Right lobe of liver (tissue), 6 donors: ENCODE measurements around the gene HOXB6. TPM values are rescaled to one million over a fixed set of nuclear protein-coding genes. Genes with fewer than 3 reads are reported as not detected.

Source experiments
- ATAC-seq, 4 donors: fragments of 200-7000 bp; cut with Tn5 transposase; one replicate each; pipeline ENCODE4 v1.9.1; 2020; ENCODE audit warnings: mild to moderate bottlenecking in 4 of 4, moderate library complexity in 4 of 4
- DNase-seq, 3 donors: peaks; one replicate each; pipeline ENCODE4 v3.0.0-alpha.2; 2020
- H3K27ac ChIP-seq, 3 donors: fragments of 200-600 bp; one replicate each; pipeline ENCODE4 v1.8.0; 2022
- H3K27me3 ChIP-seq, 2 donors: fragments of 200-600 bp; one replicate each; pipeline ENCODE4 v1.8.0; 2022
- H3K36me3 ChIP-seq, 4 donors: fragments of 200-600 bp; sonication (generic) in 1 of 4; one replicate each; pipeline versions ENCODE4 v1.5.1 to v1.8.0; 2017 to 2022; ENCODE audit warnings: control low read depth in 1 of 4
- H3K4me1 ChIP-seq, 4 donors: fragments of 200-600 bp; sonication (generic) in 1 of 4; one replicate each; pipeline versions ENCODE4 v1.5.1 to v1.8.0; 2017 to 2022; ENCODE audit warnings: control low read depth in 1 of 4
- H3K4me3 ChIP-seq, 3 donors: fragments of 200-600 bp; one replicate each; pipeline ENCODE4 v1.8.0; 2022
- H3K9me3 ChIP-seq, 4 donors: fragments of 200-600 bp; sonication (generic) in 1 of 4; one replicate each; pipeline versions ENCODE4 v1.5.1 to v1.8.0; 2017 to 2022; ENCODE audit warnings: control low read depth in 1 of 4
- CTCF ChIP-seq, 4 donors: fragments of 200-600 bp in 3 of 4; fragments of 450-650 bp in 1 of 4; IDR thresholded peaks; one replicate each; pipeline versions ENCODE4 v1.5.1 to v1.8.0; 2016 to 2022; ENCODE audit warnings: antibody characterized with exemption in 4 of 4, mild to moderate bottlenecking in 2 of 4
- POLR2A ChIP-seq: fragments of 450-650 bp; IDR thresholded peaks from one replicate; pipeline ENCODE4 v1.6.1; 2017; ENCODE audit warnings: antibody characterized with exemption, mild to moderate bottlenecking
- WGBS: methylation state at CpG from one replicate; pipeline ENCODE4 v1.1.6; 2018; ENCODE audit warnings: low coverage, low lambda C conversion rate; ENCODE audit not compliant: insufficient coverage; ENCODE audit errors: missing lambda C conversion rate; 5-methylcytosine and 5-hydroxymethylcytosine counted together
- intact Hi-C, 2 donors: fragments of 100-400 bp; cut with DNase I; formaldehyde crosslinking; loops; one replicate each; pipeline versions ENCODE4 v1.11.2 to v1.14.1; 2022
- total RNA-seq, 6 experiments: library from RNA; depleted of rRNA in 2 of 6; stranded (reverse); fragments of >200 nt in 2 of 6; fragmentation: NEBNext Ultra II Directional in 3 of 6; extraction: Animal tissue kit (Norgen Biotek cat#: 25700) in 3 of 6; gene quantifications; one replicate each; pipeline versions ENCODE4 v1.1.0 to v1.2.4, GENCODE V29; 2016 to 2023
- donor health status: DM: no; HTN: yes; CAD: no.
- donor health status: DM: no; HTN: no; CAD: no.
- donor health status: DM: no; HTN: no; CAD: no.
- donor health status: DM: no; HTN: yes; CAD: no.
- donor health status: DM: no; HTN: yes; CAD: no.

Gene HOXB6
- total RNA-seq, 6 experiments from 2014 or later = 0.18 to 0.83 (median 0.56) TPM

GRCh38 chr17:48565022-48565554, 39.7 kb downstream of the HOXB6 start:
- no peaks in the 10 kb centered on the region for H3K4me1 ChIP-seq
- intact Hi-C loops = no loop called here
- no peaks in the 10 kb centered on the region for H3K36me3 ChIP-seq
- H3K27me3 ChIP-seq = peaks cover 0 to 7% of the 10 kb centered on the region in 2 donors
- no peaks in the 10 kb centered on the region for H3K9me3 ChIP-seq
- H3K4me3 ChIP-seq = no peak overlapping the region
- ATAC-seq (no peak), DNase-seq (no peak)
- H3K27ac ChIP-seq = peak overlapping the region in 1 of 3 donors; percentile 47
- no peak for TF ChIP-seq CTCF (IDR thresholded peaks at IDR 0.05)
- no peak for TF ChIP-seq POLR2A
- 6% methylated on average over 2 of the region's 2 CpGs for WGBS

- no peaks in the 10 kb centered on the region for H3K4me1 ChIP-seq
- H3K27ac ChIP-seq = peak overlapping the region; percentile 29 to 47 (median 47)
- WGBS = 7% methylated on average over 25 of the region's 73 CpGs
- H3K27me3 ChIP-seq = peaks cover 0 to 11% of the 10 kb centered on the region in 2 donors
- no peaks in the 10 kb centered on the region for H3K36me3 ChIP-seq
- intact Hi-C loops = no loop called here
- peak; percentile 30 to 37 (median 34) for ATAC-seq
- no peak for DNase-seq
- peak overlapping the region in 1 of 3 donors; percentile 16 for H3K4me3 ChIP-seq
- no peaks in the 10 kb centered on the region for H3K9me3 ChIP-seq
- no peak for TF ChIP-seq CTCF (IDR thresholded peaks at IDR 0.05)
- TF ChIP-seq POLR2A = no peak
Observed at GRCh38 chr17:48564188-48565021, 40.4 kb downstream of the HOXB6 start.

GRCh38 chr17:48563867-48564187, 41.0 kb downstream of the HOXB6 start:
- H3K27ac ChIP-seq = peak overlapping the region in 2 of 3 donors; percentile 4 to 24
- H3K4me3 ChIP-seq = peak overlapping the region in 1 of 3 donors; percentile 16
- no peaks in the 10 kb centered on the region for H3K36me3 ChIP-seq
- no peaks in the 10 kb centered on the region for H3K4me1 ChIP-seq
- intact Hi-C loops = no loop called here
- WGBS = 14% methylated on average over 10 of the region's 10 CpGs
- peaks cover 0 to 13% of the 10 kb centered on the region in 2 donors for H3K27me3 ChIP-seq
- TF ChIP-seq POLR2A = no peak
- TF ChIP-seq CTCF (IDR thresholded peaks at IDR 0.05) = no peak
- ATAC-seq = no peak
- no peak for DNase-seq
- H3K9me3 ChIP-seq = no peaks in the 10 kb centered on the region

- Histone ChIP-seq H3K27ac (peak overlapping the region in 1 of 3 donors; percentile 4), H3K27me3 (peaks cover 0 to 9% of the 10 kb centered on the region in 2 donors), H3K9me3 (no peaks in the 10 kb centered on the region), H3K4me3 (no peak overlapping the region), H3K36me3 (no peaks in the 10 kb centered on the region), H3K4me1 (no peaks in the 10 kb centered on the region)
- ATAC-seq = no peak
- DNase-seq = no peak
- 22% methylated on average over 4 of the region's 6 CpGs for WGBS
- no peak for TF ChIP-seq POLR2A
- TF ChIP-seq CTCF (IDR thresholded peaks at IDR 0.05) = no peak
- intact Hi-C loops = no loop called here
Observed at GRCh38 chr17:48563385-48563838, 41.4 kb downstream of the HOXB6 start.
